Measurements from ENCODE around the gene ZSCAN12. TPM values are rescaled to one million over a fixed set of nuclear protein-coding genes. Genes with fewer than 3 reads are reported as not detected.
A peak's percentile ranks its signal among the peaks of the same experiment; 100 is the strongest.

Gene ZSCAN12
- total and polyA plus RNA-seq, 9 donors: 3.0 to 11.4 (median 7.1) TPM

GRCh38 chr6:28402197-28402596 lies 2.6 kb upstream of the ZSCAN12 start:
- peaks cover 5% of the 10 kb centered on the region for H3K4me1 ChIP-seq (ENCODE audit: insufficient read depth)
- no peaks in the 10 kb centered on the region for H3K36me3 ChIP-seq
- H3K27me3 ChIP-seq: no peaks in the 10 kb centered on the region
- intact Hi-C loops (cut with DNase I): no loop called here
- no peak overlapping the region for H3K4me3 ChIP-seq
- no peak for TF ChIP-seq POLR2A (IDR thresholded peaks at IDR 0.05)
- no peak for TF ChIP-seq EP300 (IDR thresholded peaks at IDR 0.05)
- TF ChIP-seq CTCF (IDR thresholded peaks at IDR 0.05): no peak
- no peaks in the 10 kb centered on the region for H3K9me3 ChIP-seq
- DNase-seq: no peak
- 31 to 86% (median 61%) methylated on average over 2 of the region's 2 CpGs for WGBS, 3 donors
- H3K27ac ChIP-seq: no peak overlapping the region

- Histone ChIP-seq H3K27ac (no peak overlapping the region), H3K36me3 (no peaks in the 10 kb centered on the region), H3K27me3 (no peaks in the 10 kb centered on the region), H3K9me3 (no peaks in the 10 kb centered on the region), H3K4me1 (ENCODE audit: insufficient read depth) (peaks cover 5% of the 10 kb centered on the region), H3K4me3 (no peak overlapping the region)
- 71 to 85% (median 84%) methylated on average over 1 of the region's 1 CpG for WGBS, 3 donors
- intact Hi-C loops (cut with DNase I): no loop called here
- no peak for TF ChIP-seq EP300 (IDR thresholded peaks at IDR 0.05)
- DNase-seq: no peak
Observed at GRCh38 chr6:28401172-28401571, 1.6 kb upstream of the ZSCAN12 start.

GRCh38 chr6:28400122-28400451 lies 540 bp upstream of the ZSCAN12 start:
- peaks cover 5% of the 10 kb centered on the region for H3K4me1 ChIP-seq (ENCODE audit: insufficient read depth)
- peak overlapping the region; percentile 93 for H3K4me3 ChIP-seq
- 13 to 23% (median 13%) methylated on average over 8 of the region's 8 CpGs for WGBS, 3 donors
- no peaks in the 10 kb centered on the region for H3K27me3 ChIP-seq
- no peaks in the 10 kb centered on the region for H3K36me3 ChIP-seq
- peak overlapping the region in 1 of 2 donors; percentile 26 for H3K27ac ChIP-seq
- no peaks in the 10 kb centered on the region for H3K9me3 ChIP-seq
- TF ChIP-seq EP300 (IDR thresholded peaks at IDR 0.05): no peak
- intact Hi-C loops (cut with DNase I): no loop called here
- no peak for DNase-seq

- TF ChIP-seq EP300 (IDR thresholded peaks at IDR 0.05): no peak
- no peak for TF ChIP-seq POLR2A (IDR thresholded peaks at IDR 0.05)
- no peak for TF ChIP-seq CTCF (IDR thresholded peaks at IDR 0.05)
- 93 to 99% (median 98%) methylated on average over 4 of the region's 4 CpGs for WGBS, 3 donors
Observed at GRCh38 chr6:28395918-28396317, 3.6 kb downstream of the ZSCAN12 start.

GRCh38 chr6:28393912-28394662 lies 5.5 kb downstream of the ZSCAN12 start:
- Histone ChIP-seq H3K9me3 (peaks cover 0 to 5% of the 10 kb centered on the region in 2 donors), H3K36me3 (no peaks in the 10 kb centered on the region), H3K27me3 (no peaks in the 10 kb centered on the region), H3K4me3 (no peak overlapping the region), H3K4me1 (ENCODE audit: insufficient read depth) (peaks cover 5% of the 10 kb centered on the region), H3K27ac (no peak overlapping the region)
- 69 to 87% (median 72%) methylated on average over 5 of the region's 5 CpGs for WGBS, 3 donors
- intact Hi-C loops (cut with DNase I): no loop called here
- TF ChIP-seq EP300 (IDR thresholded peaks at IDR 0.05) (no peak), CTCF (IDR thresholded peaks at IDR 0.05) (no peak), POLR2A (IDR thresholded peaks at IDR 0.05) (no peak)
- no peak for DNase-seq

More at GRCh38 chr6:28395918-28396317, 3.6 kb downstream of the ZSCAN12 start:
- no peaks in the 10 kb centered on the region for H3K36me3 ChIP-seq
- intact Hi-C loops (cut with DNase I): no loop called here
- H3K4me1 ChIP-seq (ENCODE audit: insufficient read depth): peaks cover 5% of the 10 kb centered on the region
- H3K9me3 ChIP-seq: peaks cover 0 to 5% of the 10 kb centered on the region in 2 donors
- no peaks in the 10 kb centered on the region for H3K27me3 ChIP-seq
- H3K4me3 ChIP-seq: no peak overlapping the region
- H3K27ac ChIP-seq: no peak overlapping the region
- no peak for DNase-seq

Data from ovary (tissue), 9 donors.